GM21576 (cell line): ENCODE results near the gene TMEM38A.
"Not testable (repeated sequence)": the region's sequence is repeated elsewhere in the genome, so short reads cannot be mapped to it uniquely, and the experiment has no call there.

Experiments used
- ATAC-seq: cut with Tn5 transposase; IDR thresholded peaks from one replicate; pipeline ENCODE4 v1.9.1; 2021; ENCODE audit warnings: mild to moderate bottlenecking, moderate library complexity; ENCODE audit not compliant: unreplicated experiment

The TMEM38A gene

GRCh38 chr19:16637535-16637934, 23.4 kb upstream of the TMEM38A start:
- no peak for ATAC-seq

DNA sequence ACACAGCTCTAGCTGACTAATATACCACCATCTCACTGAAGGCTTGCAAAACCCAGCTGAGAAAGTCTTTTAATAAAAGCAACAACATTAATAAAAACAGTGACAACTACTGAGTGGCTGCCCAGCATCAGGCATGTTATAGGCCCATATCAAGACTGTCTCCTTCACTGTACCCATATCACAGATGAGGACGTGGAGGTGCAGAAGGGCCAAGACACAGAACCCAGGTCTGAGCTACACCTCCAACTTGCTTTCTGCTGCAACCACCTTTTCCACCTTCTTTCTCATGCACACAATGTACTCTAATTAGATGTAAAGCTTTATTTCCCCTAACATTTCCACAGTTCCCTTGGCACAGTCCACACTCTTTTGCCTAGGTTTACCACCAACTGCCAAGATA, 22.3 kb upstream of the TMEM38A start:
- ATAC-seq: no peak

DNA sequence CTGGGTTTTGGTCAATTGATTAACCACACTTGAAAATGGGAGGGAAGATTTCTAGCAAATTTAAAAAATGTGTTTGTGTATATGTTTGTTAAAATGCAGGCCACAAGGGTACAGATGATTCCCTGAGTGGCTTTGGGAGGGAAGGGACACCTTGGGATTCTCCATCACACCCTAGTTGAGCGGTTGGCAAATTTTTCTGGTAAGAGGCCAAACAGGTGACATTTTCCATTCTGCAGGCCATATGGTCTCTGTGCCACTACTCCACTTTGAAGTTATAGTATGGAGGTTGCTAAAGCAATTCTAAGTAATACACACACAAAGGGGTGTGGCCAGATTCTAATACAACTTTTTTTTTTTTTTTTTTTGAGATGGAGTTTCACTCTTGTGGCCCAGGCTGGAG, 20.0 kb upstream of the TMEM38A start:
- no peak for ATAC-seq

DNA sequence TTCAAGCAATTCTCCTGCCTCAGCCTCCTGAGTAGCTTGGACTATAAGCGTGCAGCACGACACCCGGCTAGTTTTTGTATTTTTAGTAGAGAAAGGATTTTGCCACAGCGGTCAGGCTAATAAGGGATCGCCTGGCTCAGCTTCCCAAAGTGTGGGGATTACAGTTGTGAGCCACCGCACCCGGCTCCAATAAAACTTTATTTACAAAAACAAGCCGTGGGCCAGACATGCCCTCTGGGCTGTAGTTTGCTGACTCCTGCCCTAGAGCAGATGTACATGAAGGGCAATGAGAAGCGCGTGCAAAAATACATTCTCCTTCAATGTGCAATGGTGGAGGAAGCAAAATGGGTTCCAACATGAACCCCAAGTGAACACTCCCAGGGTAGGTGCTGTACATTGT, 19.2 kb upstream of the TMEM38A start:
- no peak for ATAC-seq

DNA sequence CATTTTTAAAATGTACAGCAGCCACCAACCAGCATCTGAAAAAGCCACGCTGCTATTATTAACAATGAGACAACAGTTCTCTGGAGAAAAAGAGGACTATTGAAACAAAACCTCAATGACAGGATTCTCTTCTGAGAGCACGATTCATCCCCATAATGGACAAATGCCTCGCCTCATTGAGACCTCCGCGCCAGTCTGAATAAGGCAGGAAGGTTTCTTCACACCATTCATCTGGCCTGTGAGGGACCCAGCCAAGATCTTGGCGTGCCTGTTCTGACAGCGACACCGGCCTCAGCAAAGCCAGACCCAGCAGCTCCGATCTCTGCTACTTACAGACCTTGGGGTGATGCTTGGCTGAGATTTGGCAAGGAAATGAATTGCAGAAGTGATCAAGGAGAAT, 15.8 kb upstream of the TMEM38A start:
- ATAC-seq: no peak

DNA sequence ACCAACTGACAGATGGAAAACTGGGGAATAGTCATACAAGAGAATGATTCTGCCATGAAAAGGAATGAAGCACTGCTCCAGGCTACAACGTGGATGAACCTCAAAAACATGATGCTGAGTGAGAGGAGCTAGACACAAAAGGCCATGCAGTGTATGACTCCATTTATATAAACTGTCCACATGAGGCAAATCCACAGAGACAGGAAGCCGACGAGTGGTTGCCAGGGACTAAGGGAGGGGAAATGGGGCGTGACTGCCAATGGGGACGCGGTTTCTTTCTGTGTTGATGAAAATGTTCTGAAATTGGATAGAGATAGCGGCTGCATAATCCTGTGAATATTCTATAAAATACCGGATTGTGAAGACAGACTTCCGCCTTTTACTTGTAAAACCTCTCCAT, 11.2 kb upstream of the TMEM38A start:
- ATAC-seq: no peak

DNA sequence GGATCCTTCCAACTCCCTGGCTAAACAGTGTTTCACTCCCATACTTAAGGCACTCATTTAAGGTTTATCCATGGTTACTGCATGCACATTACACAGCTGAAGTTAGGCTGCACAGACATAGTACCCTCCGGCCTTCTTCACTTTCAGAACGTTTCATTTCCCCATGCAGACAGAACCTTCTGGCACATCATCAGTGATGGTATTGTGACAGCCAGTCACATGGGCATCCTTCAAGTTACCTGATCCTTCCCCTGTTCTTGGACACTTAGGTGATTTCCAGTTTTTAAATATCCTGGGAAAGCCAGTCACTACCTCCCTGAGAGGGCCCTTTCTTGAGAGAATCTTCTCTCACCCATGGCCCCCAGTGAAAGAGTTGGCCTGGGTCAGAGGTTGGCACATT, 10.1 kb upstream of the TMEM38A start:
- ATAC-seq: no peak

- not testable (repeated sequence) for ATAC-seq
These were observed 9.3 kb upstream of the TMEM38A start for GRCh38 chr19:16651421-16652188.

DNA sequence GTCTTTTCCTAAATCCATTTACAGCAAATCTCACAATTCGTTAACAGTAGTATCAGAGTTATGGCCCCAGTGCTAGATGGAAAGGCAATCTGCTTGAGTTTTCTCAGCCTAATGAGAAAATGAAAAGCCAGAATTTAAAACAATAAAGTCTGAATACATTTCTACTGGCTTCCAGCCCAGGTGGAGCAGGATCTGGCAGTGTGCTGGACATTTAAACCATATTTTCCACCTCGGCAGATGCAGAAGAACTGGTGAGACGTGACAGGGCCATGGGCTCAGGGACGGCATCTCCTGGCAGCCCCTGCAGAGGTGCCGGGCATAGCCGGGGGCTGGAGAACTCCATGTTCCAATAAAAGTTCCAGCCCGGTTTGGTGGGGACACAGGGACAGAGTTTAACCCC, 8.1 kb upstream of the TMEM38A start:
- ATAC-seq: no peak

- no peak for ATAC-seq
These were observed 6.8 kb upstream of the TMEM38A start for GRCh38 chr19:16654140-16654539.

- ATAC-seq: no peak
These were observed 6.3 kb upstream of the TMEM38A start for GRCh38 chr19:16654627-16655026.

DNA sequence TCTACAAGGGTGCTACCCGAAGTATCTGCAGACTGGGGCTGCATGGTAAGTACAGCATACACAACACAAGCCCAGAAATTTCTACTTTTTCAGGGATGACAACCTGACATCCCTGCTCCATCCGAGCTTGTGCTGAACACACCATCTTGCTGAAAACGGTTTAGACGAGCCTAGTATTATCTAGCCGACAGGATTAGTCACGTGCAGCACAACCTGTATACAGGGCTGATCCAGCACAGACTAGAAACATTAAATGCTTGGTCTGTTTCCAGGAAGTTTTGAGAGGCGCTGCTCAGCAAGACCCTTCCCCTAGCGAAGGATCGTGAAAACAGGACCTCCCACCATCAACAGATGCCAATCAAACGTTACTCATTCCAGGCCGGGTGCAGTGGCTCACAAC, 5.2 kb upstream of the TMEM38A start:
- ATAC-seq: no peak

GRCh38 chr19:16657384-16657783, 3.6 kb upstream of the TMEM38A start:
- ATAC-seq: no peak

GRCh38 chr19:16659464-16659831, 1.5 kb upstream of the TMEM38A start:
- ATAC-seq: no peak

DNA sequence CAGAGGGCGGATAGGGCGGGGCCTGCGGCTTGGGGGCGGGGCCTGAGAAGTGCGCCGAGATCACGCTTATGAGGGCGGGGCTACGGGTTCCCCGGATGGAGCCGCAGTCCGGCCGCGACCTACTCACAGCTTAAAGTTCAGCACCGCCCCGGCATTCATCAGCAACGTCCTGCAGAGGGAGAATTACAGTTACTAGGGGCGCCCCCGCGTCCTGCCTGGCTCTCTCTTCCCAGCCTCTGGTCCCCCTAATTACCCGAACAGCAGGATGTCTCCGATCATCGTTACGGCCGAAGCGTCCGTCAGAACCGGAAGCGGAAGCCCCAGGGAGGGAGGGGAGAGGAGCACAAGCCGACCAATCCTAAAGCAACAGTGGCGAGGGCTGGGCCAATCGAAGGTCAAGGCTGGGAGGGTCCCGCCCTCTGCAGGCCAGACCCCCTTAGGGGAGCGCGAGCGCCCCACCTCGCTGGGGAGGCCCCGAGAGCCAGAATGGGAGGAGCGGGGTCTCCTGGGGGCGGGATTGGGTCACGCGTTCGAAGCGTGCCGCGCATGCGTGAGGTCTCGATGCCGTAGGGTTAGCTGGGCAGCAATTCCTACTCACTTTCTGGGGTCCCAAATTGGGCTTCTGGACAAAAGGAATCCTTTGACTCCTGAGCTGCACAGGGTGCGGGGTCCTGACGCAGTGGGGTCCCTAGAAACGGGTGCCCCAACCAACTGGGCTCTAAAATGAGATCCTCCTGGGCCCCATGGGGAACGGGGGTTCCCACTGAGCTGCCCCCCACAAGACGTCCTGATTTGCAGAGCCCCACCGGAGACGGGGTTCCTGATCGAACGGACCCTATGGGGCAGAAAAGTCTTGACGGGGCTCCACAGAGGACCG, 869 bp upstream of the TMEM38A start, which contains the start of gene SMIM7:
TSS of gene SMIM7 (minus strand) at position 313 of the 877 bp plus-strand sequence. CDS start at position 279, 34 bp downstream.
- peak; percentile 84 for ATAC-seq

GRCh38 chr19:16661480-16662034, 618 bp downstream of the TMEM38A start:
- no peak for ATAC-seq

GRCh38 chr19:16668176-16668575, 7.2 kb downstream of the TMEM38A start:
- no peak for ATAC-seq

GRCh38 chr19:16668702-16669101, 7.8 kb downstream of the TMEM38A start:
- not testable (repeated sequence) for ATAC-seq

DNA sequence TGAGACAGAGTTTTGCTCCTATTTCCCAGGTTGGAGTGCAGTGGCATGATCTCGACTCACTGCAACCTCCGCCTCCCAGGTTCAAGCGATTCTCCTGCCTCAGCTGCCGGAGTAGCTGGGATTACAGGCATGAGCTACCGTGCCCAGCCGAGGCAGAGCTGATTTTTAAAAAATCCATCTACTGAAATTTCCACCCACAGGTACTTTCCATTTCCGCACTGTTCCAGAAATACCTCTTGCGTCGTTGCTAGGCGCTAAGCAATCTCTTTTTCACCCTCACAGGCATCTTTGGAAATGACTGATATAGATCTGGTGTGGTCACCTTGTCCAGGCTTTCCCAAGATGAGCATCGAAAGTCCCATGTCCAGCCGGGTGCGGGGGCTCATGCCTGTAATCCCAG, 9.4 kb downstream of the TMEM38A start:
- ATAC-seq: no peak

DNA sequence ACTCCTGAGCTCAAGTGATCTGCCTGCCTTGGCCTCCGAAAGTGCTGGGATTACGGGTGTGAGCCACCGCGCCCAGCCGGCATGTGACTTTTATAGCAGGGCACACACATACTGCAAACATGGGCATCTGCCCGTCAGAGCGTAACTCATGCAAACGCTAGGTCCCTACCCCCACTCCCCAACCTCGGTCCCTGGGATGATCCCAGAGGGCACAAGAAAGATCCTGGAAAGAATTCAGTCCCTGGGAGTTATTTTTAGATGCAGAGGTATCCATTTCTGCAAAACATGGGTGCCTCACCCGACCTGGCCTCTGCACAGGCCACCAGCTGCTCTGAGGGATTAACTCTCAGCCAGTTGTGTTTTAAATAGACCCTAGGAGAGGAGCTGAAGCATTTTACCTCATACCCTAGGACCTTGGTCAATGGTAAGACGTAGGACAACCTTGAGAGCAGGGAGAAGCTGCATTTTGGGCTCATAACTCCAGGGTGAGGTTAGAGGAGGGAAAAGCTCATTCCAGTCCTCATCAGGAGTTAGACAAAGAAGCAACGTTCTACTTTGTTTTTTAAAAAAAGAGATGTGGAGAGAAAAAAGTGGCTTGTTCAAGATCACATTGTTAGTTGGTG, 10.8 kb downstream of the TMEM38A start:
- no peak for ATAC-seq

- ATAC-seq: no peak
These were observed 12.3 kb downstream of the TMEM38A start for GRCh38 chr19:16673231-16673630.
